Cardiac ventricle fibroblast (primary cell): ENCODE measurements around the gene SFN. TPM values are rescaled to one million over a fixed set of nuclear protein-coding genes. Genes with fewer than 3 reads are reported as not detected.

Source experiments
- total RNA-seq: library from RNA; depleted of rRNA; stranded (reverse); fragments of >200 nt; gene quantifications from 2 replicates; pipeline ENCODE4 v1.2.3, GENCODE V29; 2015

The SFN gene
- not detected in 2 replicates for total RNA-seq

GRCh38 chr1:26862781-26863684 lies at the start of gene SFN:
TSS of gene SFN (plus strand) at chr1:26863149. CDS start at chr1:26863213, 64 bp downstream.

DNA sequence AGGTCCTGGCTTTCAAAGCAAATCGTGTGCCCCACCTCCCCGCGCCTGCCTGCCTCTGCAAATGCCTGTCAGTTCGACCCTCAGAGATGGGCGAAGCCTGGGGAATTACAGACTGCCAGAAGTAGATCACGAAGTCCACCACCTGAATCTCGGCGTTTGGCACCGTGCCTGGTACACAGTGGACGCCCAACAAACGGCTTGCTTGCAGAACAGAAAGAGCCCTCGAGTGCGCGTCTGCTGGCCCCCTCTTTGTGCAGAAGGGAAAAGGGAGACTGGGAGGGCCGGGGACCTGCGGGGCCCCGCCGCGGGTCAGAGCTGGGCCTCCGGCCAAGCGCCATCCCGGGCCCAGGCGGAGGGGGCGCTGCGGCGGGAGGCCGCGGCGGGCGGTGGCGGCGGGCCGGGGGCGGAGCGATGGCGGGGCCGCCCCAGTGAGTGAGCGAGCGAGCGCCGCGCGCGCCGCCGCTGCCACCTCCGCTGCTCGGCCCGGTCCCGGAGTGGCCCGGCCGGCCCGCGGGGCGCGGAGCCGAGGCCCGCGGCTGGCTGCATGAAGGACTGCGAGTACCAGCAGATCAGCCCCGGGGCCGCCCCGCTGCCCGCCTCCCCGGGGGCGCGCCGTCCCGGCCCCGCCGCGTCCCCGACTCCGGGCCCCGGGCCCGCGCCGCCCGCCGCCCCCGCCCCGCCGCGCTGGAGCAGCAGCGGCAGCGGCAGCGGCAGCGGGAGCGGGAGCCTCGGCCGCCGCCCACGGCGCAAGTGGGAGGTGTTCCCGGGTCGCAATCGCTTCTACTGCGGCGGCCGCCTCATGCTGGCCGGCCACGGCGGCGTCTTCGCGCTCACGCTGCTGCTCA lies 36.5 kb upstream of the SFN start, which contains the start of gene ZDHHC18:
TSS of gene ZDHHC18 (plus strand) at position 428 of the 845 bp plus-strand sequence. CDS start at position 545, 117 bp downstream.

DNA sequence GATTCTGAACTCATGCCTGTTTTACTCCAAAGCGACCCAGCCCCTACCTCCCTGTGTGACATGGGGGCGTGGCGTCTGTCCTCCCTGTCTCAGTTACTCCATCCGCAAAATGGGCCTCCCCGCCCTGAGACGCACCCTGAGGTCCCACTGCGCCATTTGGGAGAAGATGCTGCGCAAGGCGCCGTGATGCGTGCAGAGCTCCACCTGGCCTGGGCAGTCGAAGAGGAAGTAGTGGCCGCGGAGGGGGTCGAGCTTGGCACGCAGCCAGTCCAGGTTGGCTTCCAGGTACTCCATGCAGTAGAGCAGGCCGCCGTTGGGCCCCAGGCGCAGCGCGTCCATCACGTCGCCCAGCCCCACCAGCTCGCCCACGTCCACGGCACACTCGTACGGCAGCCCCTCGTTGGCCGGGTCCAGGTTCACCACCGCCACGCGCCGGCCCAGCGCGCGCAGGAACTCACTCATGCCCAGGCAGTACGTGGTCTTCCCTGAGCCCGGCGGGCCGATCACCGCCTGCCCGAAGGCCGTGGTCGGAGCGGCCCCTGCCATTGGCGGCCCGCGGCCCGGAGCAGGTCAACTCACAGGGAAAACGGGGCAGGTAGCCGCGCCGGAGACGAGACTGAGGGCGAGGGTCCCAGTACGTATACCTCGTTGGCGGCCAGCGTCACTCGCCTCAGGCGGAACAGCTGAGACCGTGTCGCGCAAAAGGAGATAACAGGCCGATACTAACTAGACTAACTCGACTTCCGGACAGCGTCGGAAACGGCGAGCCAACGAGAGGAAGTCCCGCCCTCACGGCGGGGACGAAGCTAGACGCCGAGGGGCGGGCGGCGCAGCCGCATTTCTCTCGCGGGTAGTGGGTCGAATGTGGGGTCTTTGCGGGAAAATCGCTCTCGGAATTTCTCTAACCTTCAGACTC lies 26.9 kb downstream of the SFN start, which contains the start of gene GPN2:
TSS of gene GPN2 (minus strand) at position 733 of the 916 bp plus-strand sequence. CDS start at position 546, 187 bp downstream.

DNA sequence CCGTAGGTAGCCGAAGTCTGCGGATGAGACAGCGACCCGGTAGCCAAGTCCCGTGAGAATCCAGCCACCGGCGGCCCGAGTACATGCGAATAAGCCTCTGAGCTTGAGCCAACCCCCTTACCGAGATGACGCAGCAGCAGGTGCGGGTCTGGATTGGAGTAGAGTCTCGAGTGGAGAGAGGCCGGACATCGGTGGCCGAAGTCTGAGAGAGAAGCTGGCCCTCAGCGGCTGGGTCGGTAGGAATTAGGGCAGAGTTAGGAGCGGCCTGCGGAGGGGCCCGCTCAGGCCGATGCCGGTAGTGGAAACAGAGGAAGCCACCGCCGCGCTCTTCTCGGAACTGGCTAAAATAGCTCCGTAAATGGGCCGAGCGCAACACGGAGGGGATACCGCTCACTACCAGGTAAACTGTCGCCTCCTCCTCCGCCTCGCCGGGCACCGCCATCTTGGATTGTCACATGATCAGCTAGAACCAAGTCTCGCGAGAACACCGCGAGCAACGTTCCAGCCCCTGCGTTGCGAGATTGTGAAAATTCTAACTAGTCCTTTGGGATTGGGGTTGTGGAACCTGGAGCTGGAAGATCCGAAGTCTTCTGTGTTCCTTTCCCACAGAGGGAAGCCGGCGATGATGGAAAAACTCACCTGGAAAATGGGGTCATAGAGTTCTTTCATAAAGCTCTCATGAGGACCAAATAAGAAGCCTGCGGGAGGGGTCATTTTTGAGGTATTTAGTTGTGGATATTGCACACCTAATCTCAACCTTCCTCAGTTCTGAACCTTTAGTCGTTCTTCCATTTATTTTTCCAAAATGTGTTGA lies 37.3 kb downstream of the SFN start, which contains the start of gene GPATCH3:
TSS of gene GPATCH3 (minus strand) at position 467 of the 814 bp plus-strand sequence. CDS start at position 442, 25 bp downstream.

Other genes with a start within 250 kb of the SFN start
- 20.8 and 32.6 TPM in 2 replicates for gene ARID1A, start 167.1 kb upstream of the SFN start, total RNA-seq
- gene PIGV, start 75.2 kb upstream of the SFN start, total RNA-seq, result 13.8 and 15.5 TPM in 2 replicates
- gene ZDHHC18, start 36.5 kb upstream of the SFN start, total RNA-seq, result 4.1 and 10.5 TPM in 2 replicates
- gene GPN2, start 27.1 kb downstream of the SFN start, total RNA-seq, result 8.9 and 9.5 TPM in 2 replicates
- 8.4 and 9.1 TPM in 2 replicates for gene GPATCH3, start 37.3 kb downstream of the SFN start, total RNA-seq
- 0.20 TPM in 1 of 2 replicates, not detected in the other for gene NR0B2, start 50.8 kb downstream of the SFN start, total RNA-seq
- 48.2 and 50.8 TPM in 2 replicates for gene NUDC, start 58.6 kb downstream of the SFN start, total RNA-seq
- gene KDF1, start 97.3 kb downstream of the SFN start, total RNA-seq, result not detected in 2 replicates
- 97.8 and 113 TPM in 2 replicates for gene TRNP1, start 130.5 kb downstream of the SFN start, total RNA-seq
- gene TENT5B, start 149.7 kb downstream of the SFN start, total RNA-seq, result 9.7 and 12.7 TPM in 2 replicates